Liver (tissue), 3 donors: Measurements from ENCODE around the gene COMMD1.

ENCODE experiments used
- EGR1 ChIP-seq, 2 donors: IDR thresholded peaks; 2 replicates each; pipeline ENCODE4 v1.6.1; 2016 to 2018; ENCODE audit warnings: antibody characterized with exemption in 2 of 2, low read depth in 2 of 2
- FOXA1 ChIP-seq: IDR thresholded peaks from 2 replicates; pipeline ENCODE4 v1.6.1; 2016; ENCODE audit warnings: antibody characterized with exemption
- GABPA ChIP-seq, 2 donors: IDR thresholded peaks in 1 of 2; conservative IDR thresholded peaks in 1 of 2; 2 replicates each; pipeline ENCODE4 v1.6.1; 2016; ENCODE audit warnings: antibody characterized with exemption in 2 of 2, mild to moderate bottlenecking in 1 of 2, moderate library complexity in 1 of 2
- NR2F2 ChIP-seq: IDR thresholded peaks from 2 replicates; pipeline ENCODE4 v1.6.1; 2016; ENCODE audit warnings: antibody characterized with exemption
- RAD21 ChIP-seq, 2 donors: IDR thresholded peaks; 2 replicates each; pipeline ENCODE4 v1.6.1; 2016; ENCODE audit warnings: antibody characterized with exemption in 2 of 2, mild to moderate bottlenecking in 2 of 2
- SP1 ChIP-seq: IDR thresholded peaks from 2 replicates; pipeline ENCODE4 v1.6.1; 2018; ENCODE audit warnings: antibody characterized with exemption, mild to moderate bottlenecking
- TF ChIP-seq, protein P1 (sequence below): fragments of 150-350 bp; IDR thresholded peaks from 2 replicates; pipeline ENCODE4 v1.5.1; 2017; ENCODE audit warnings: improper control_type of control experiment, low read depth, low read length; ENCODE audit not compliant: missing input control
- TF ChIP-seq, protein P2 (sequence below): IDR thresholded peaks from 2 replicates; pipeline ENCODE4 v1.6.1; 2016; ENCODE audit warnings: antibody characterized with exemption
- TF ChIP-seq, protein P3 (sequence below): IDR thresholded peaks from 2 replicates; pipeline ENCODE4 v1.6.1; 2016; ENCODE audit warnings: antibody characterized with exemption, mild to moderate bottlenecking
- TF ChIP-seq, protein P4 (sequence below): IDR thresholded peaks from 2 replicates; pipeline ENCODE4 v1.6.1; 2016; ENCODE audit warnings: antibody characterized with exemption
- TF ChIP-seq, protein P5 (sequence below): IDR thresholded peaks from 2 replicates; pipeline ENCODE4 v1.6.1; 2016; ENCODE audit warnings: antibody characterized with exemption
- donor health status: healthy.
- donor health status: healthy.

GRCh38 chr2:61862085-61862484 is 43.4 kb upstream of the COMMD1 start:
- TF ChIP-seq, protein P1, sequence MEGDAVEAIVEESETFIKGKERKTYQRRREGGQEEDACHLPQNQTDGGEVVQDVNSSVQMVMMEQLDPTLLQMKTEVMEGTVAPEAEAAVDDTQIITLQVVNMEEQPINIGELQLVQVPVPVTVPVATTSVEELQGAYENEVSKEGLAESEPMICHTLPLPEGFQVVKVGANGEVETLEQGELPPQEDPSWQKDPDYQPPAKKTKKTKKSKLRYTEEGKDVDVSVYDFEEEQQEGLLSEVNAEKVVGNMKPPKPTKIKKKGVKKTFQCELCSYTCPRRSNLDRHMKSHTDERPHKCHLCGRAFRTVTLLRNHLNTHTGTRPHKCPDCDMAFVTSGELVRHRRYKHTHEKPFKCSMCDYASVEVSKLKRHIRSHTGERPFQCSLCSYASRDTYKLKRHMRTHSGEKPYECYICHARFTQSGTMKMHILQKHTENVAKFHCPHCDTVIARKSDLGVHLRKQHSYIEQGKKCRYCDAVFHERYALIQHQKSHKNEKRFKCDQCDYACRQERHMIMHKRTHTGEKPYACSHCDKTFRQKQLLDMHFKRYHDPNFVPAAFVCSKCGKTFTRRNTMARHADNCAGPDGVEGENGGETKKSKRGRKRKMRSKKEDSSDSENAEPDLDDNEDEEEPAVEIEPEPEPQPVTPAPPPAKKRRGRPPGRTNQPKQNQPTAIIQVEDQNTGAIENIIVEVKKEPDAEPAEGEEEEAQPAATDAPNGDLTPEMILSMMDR = no peak
- no peak for TF ChIP-seq SP1
- TF ChIP-seq, protein P2, sequence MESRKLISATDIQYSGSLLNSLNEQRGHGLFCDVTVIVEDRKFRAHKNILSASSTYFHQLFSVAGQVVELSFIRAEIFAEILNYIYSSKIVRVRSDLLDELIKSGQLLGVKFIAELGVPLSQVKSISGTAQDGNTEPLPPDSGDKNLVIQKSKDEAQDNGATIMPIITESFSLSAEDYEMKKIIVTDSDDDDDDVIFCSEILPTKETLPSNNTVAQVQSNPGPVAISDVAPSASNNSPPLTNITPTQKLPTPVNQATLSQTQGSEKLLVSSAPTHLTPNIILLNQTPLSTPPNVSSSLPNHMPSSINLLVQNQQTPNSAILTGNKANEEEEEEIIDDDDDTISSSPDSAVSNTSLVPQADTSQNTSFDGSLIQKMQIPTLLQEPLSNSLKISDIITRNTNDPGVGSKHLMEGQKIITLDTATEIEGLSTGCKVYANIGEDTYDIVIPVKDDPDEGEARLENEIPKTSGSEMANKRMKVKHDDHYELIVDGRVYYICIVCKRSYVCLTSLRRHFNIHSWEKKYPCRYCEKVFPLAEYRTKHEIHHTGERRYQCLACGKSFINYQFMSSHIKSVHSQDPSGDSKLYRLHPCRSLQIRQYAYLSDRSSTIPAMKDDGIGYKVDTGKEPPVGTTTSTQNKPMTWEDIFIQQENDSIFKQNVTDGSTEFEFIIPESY = no peak
- TF ChIP-seq GABPA (IDR thresholded peaks at IDR 0.05 in 1 of 2, conservative IDR thresholded peaks at IDR 0.05 in 1 of 2) = no peak
- TF ChIP-seq, protein P3, sequence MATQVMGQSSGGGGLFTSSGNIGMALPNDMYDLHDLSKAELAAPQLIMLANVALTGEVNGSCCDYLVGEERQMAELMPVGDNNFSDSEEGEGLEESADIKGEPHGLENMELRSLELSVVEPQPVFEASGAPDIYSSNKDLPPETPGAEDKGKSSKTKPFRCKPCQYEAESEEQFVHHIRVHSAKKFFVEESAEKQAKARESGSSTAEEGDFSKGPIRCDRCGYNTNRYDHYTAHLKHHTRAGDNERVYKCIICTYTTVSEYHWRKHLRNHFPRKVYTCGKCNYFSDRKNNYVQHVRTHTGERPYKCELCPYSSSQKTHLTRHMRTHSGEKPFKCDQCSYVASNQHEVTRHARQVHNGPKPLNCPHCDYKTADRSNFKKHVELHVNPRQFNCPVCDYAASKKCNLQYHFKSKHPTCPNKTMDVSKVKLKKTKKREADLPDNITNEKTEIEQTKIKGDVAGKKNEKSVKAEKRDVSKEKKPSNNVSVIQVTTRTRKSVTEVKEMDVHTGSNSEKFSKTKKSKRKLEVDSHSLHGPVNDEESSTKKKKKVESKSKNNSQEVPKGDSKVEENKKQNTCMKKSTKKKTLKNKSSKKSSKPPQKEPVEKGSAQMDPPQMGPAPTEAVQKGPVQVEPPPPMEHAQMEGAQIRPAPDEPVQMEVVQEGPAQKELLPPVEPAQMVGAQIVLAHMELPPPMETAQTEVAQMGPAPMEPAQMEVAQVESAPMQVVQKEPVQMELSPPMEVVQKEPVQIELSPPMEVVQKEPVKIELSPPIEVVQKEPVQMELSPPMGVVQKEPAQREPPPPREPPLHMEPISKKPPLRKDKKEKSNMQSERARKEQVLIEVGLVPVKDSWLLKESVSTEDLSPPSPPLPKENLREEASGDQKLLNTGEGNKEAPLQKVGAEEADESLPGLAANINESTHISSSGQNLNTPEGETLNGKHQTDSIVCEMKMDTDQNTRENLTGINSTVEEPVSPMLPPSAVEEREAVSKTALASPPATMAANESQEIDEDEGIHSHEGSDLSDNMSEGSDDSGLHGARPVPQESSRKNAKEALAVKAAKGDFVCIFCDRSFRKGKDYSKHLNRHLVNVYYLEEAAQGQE = no peak
- TF ChIP-seq, protein P4, sequence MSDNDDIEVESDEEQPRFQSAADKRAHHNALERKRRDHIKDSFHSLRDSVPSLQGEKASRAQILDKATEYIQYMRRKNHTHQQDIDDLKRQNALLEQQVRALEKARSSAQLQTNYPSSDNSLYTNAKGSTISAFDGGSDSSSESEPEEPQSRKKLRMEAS = no peak
- TF ChIP-seq NR2F2 = no peak
- TF ChIP-seq EGR1 (IDR thresholded peaks at IDR 0.05; ENCODE audit: low read depth in 2 of 2) = no peak
- TF ChIP-seq, protein P5, sequence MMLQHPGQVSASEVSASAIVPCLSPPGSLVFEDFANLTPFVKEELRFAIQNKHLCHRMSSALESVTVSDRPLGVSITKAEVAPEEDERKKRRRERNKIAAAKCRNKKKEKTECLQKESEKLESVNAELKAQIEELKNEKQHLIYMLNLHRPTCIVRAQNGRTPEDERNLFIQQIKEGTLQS = no peak
- no peak for TF ChIP-seq RAD21 (IDR thresholded peaks at IDR 0.05)
- TF ChIP-seq FOXA1 = no peak
